ENCODE results near the gene ASCL2. TPM values are rescaled to one million over a fixed set of nuclear protein-coding genes. Genes with fewer than 3 reads are reported as not detected.

The ASCL2 gene
- total RNA-seq, 1 experiment from 2014 or later = 0.35 TPM

- H3K4me3 Mint-ChIP-seq = no peak overlapping the region
- no peaks in the 10 kb centered on the region; a peak in 1 of 5 replicates for H3K9me3 Mint-ChIP-seq
- Histone ChIP-seq H3K27ac (ENCODE audit: insufficient read length, low read depth, low read length) (no peak overlapping the region), H2BK15ac (ENCODE audit: low read depth, low read length) (no peak overlapping the region), H3K79me2 (ENCODE audit: insufficient read depth, low read length) (no peaks in the 10 kb centered on the region), H4K8ac (replicated peaks; ENCODE audit: insufficient read length, low read depth, low read length) (no peak overlapping the region), H4K5ac (ENCODE audit: insufficient read length, low read depth, low read length) (no peak overlapping the region), H2BK5ac (ENCODE audit: insufficient read length, low read length) (no peak overlapping the region), H3K79me1 (ENCODE audit: insufficient read depth, low read depth, low read length, poor library complexity, severe bottlenecking) (no peaks in the 10 kb centered on the region), H2BK120ac (ENCODE audit: low read depth, low read length, poor library complexity, severe bottlenecking) (no peak overlapping the region), H3K23ac (ENCODE audit: insufficient read length, low read depth, low read length) (no peak overlapping the region), H2BK20ac (ENCODE audit: low read depth, low read length, poor library complexity, severe bottlenecking) (no peak overlapping the region), H3K4me1 (ENCODE audit: insufficient read depth, low read length) (no peaks in the 10 kb centered on the region), H4K20me1 (ENCODE audit: control insufficient read depth, insufficient read depth, insufficient read length) (no peaks in the 10 kb centered on the region), H3T11ph (ENCODE audit: low read length) (no peak overlapping the region), H3K4ac (ENCODE audit: low read depth, low read length) (no peak overlapping the region), H2BK12ac (ENCODE audit: insufficient read length, low read depth, low read length) (no peak overlapping the region), H3K14ac (ENCODE audit: insufficient read depth, low read length) (no peak overlapping the region), H3K4me2 (ENCODE audit: insufficient read depth, insufficient read length, low read length) (no peak overlapping the region), H2AK5ac (ENCODE audit: insufficient read length, low read length) (no peak overlapping the region), H3K56ac (ENCODE audit: insufficient read length, low read depth, low read length) (no peak overlapping the region), H2AFZ (ENCODE audit: low read length) (no peak overlapping the region), H4K91ac (ENCODE audit: insufficient read length, low read depth, low read length) (no peak overlapping the region), H3K18ac (ENCODE audit: insufficient read length, low read depth, low read length) (no peak overlapping the region), H3K23me2 (ENCODE audit: insufficient read length, low read depth, low read length, poor library complexity, severe bottlenecking) (no peaks in the 10 kb centered on the region), H3K27me3 (ENCODE audit: insufficient read depth, low read length) (no peaks in the 10 kb centered on the region; the same call in 1 of the 2 replicates), H3K9me3 (ENCODE audit: control insufficient read depth, low read depth, low read length) (no peaks in the 10 kb centered on the region), H3K9ac (ENCODE audit: extremely low read depth, insufficient read length, low read length) (no peak overlapping the region)
- H3K27me3 Mint-ChIP-seq (ENCODE audit: low read depth) = peaks cover 45% of the 10 kb centered on the region
- TF ChIP-seq, protein P1, sequence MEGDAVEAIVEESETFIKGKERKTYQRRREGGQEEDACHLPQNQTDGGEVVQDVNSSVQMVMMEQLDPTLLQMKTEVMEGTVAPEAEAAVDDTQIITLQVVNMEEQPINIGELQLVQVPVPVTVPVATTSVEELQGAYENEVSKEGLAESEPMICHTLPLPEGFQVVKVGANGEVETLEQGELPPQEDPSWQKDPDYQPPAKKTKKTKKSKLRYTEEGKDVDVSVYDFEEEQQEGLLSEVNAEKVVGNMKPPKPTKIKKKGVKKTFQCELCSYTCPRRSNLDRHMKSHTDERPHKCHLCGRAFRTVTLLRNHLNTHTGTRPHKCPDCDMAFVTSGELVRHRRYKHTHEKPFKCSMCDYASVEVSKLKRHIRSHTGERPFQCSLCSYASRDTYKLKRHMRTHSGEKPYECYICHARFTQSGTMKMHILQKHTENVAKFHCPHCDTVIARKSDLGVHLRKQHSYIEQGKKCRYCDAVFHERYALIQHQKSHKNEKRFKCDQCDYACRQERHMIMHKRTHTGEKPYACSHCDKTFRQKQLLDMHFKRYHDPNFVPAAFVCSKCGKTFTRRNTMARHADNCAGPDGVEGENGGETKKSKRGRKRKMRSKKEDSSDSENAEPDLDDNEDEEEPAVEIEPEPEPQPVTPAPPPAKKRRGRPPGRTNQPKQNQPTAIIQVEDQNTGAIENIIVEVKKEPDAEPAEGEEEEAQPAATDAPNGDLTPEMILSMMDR (conservative IDR thresholded peaks at IDR 0.05) = no peak
- no CpG with 5 or more reads among the region's 1 CpG for whole genome bisulfite sequencing (ENCODE audit: extremely low coverage, insufficient read length, low lambda C conversion rate)
- no peak overlapping the region for H3K27ac Mint-ChIP-seq
- no peak for DNase-seq
- H3K4me1 Mint-ChIP-seq = no peaks in the 10 kb centered on the region
- H3K36me3 Mint-ChIP-seq (ENCODE audit: insufficient read depth in 1 of 3, low read depth in 3 of 3) = no peaks in the 10 kb centered on the region
Observed at GRCh38 chr11:2297623-2298030, 27.2 kb upstream of the ASCL2 start.

Data from H9 (cell line).